PC-9 (cell line): ENCODE measurements around the gene ZSCAN12.
"Not testable (repeated sequence)": the region's sequence is repeated elsewhere in the genome, so short reads cannot be mapped to it uniquely, and the experiment has no call there.

Source experiments
- CTCF ChIP-seq: fragments of 200-600 bp; sonication (generic); conservative IDR thresholded peaks from 2 replicates; pipeline ENCODE4 v1.6.1; 2017; ENCODE audit warnings: mixed run types, antibody characterized with exemption, mild to moderate bottlenecking, moderate library complexity
- EZH2 ChIP-seq: fragments of 200-600 bp; sonication (generic); IDR thresholded peaks from 2 replicates; pipeline ENCODE4 v1.8.0; 2017; ENCODE audit warnings: antibody characterized with exemption, low read depth

- not testable (repeated sequence) for TF ChIP-seq EZH2, CTCF
Observed at GRCh38 chr6:28447512-28447906, 48.0 kb upstream of the ZSCAN12 start.
